ENCODE data around the gene PALM. TPM values are rescaled to one million over a fixed set of nuclear protein-coding genes. Genes with fewer than 3 reads are reported as not detected.
"Not testable (repeated sequence)": the region's sequence is repeated elsewhere in the genome, so short reads cannot be mapped to it uniquely, and the experiment has no call there.

The PALM gene
- total RNA-seq, 4 donors from 2014 or later = 21.5 to 111 (median 53.0) TPM

GRCh38 chr19:694481-695351 lies 14.0 kb upstream of the PALM start:
- Histone ChIP-seq H3K4me3 (no peak overlapping the region), H3K27ac (no peak overlapping the region), H3K9me3 (no peaks in the 10 kb centered on the region), H3K27me3 (peaks cover 24% of the 10 kb centered on the region), H3K4me1 (no peaks in the 10 kb centered on the region), H3K36me3 (no peaks in the 10 kb centered on the region)
- no peak for ATAC-seq
- TF ChIP-seq CTCF (IDR thresholded peaks at IDR 0.05) (no peak), POLR2AphosphoS5 (IDR thresholded peaks at IDR 0.05) (no peak), EP300 (IDR thresholded peaks at IDR 0.05) (no peak), POLR2A (IDR thresholded peaks at IDR 0.05) (no peak)
- WGBS, 2 donors (ENCODE audit: low coverage in 1 of 2) = 36 to 52% methylated on average over 6 to 13 of the region's 41 CpGs

GRCh38 chr19:695352-695949 lies 13.3 kb upstream of the PALM start, which contains the start of gene PRSS57:
TSS of gene PRSS57 (minus strand) at chr19:695452. CDS start at chr19:695430, 22 bp downstream.
- no peak within 1 kb of the TSS for H3K4me3 ChIP-seq
- no peaks in the 10 kb centered on the region for H3K9me3 ChIP-seq
- no peak within 1 kb of the TSS for H3K27ac ChIP-seq
- TF ChIP-seq EP300 (IDR thresholded peaks at IDR 0.05) = no peak
- TF ChIP-seq CTCF (IDR thresholded peaks at IDR 0.05) = no peak
- no peak for TF ChIP-seq POLR2A (IDR thresholded peaks at IDR 0.05)
- no peak for TF ChIP-seq POLR2AphosphoS5 (IDR thresholded peaks at IDR 0.05)
- H3K27me3 ChIP-seq = peaks cover 24% of the 10 kb centered on the region
- no peaks in the 10 kb centered on the region for H3K36me3 ChIP-seq
- 80 to 90% methylated on average over 1 to 3 of the region's 31 CpGs for WGBS, 2 donors (ENCODE audit: low coverage in 1 of 2)
- ATAC-seq = no peak
- no peaks in the 10 kb centered on the region for H3K4me1 ChIP-seq

GRCh38 chr19:698529-698928 lies 10.2 kb upstream of the PALM start:
- H3K4me3 ChIP-seq, H3K36me3 ChIP-seq, H3K27ac ChIP-seq, ATAC-seq, H3K4me1 ChIP-seq, H3K9me3 ChIP-seq: not testable (repeated sequence)
- H3K27me3 ChIP-seq = peaks cover 49% of the 10 kb centered on the region
- 85 to 100% methylated on average over 2 to 10 of the region's 15 CpGs for WGBS, 2 donors (ENCODE audit: low coverage in 1 of 2)

GRCh38 chr19:699885-700284 lies 8.8 kb upstream of the PALM start:
- H3K27ac ChIP-seq, H3K9me3 ChIP-seq, H3K4me3 ChIP-seq, H3K36me3 ChIP-seq, ATAC-seq: not testable (repeated sequence)
- 66% methylated on average over 7 of the region's 14 CpGs; no CpG with 5 or more reads in 1 of the 2 donors for WGBS, 2 donors (ENCODE audit: low coverage in 1 of 2)
- Histone ChIP-seq H3K27me3 (peaks cover 55% of the 10 kb centered on the region), H3K4me1 (peaks cover 0 to 14% (median 0%) of the 10 kb centered on the region in 3 donors)

- H3K27ac ChIP-seq, H3K36me3 ChIP-seq, H3K9me3 ChIP-seq, ATAC-seq: not testable (repeated sequence)
- H3K27me3 ChIP-seq = peaks cover 36% of the 10 kb centered on the region
- peaks cover 0 to 24% (median 0%) of the 10 kb centered on the region in 3 donors for H3K4me1 ChIP-seq
- peak overlapping the region in 1 of 2 donors; percentile 26 for H3K4me3 ChIP-seq
- 73 to 74% methylated on average over 5 to 6 of the region's 6 CpGs for WGBS, 2 donors (ENCODE audit: low coverage in 1 of 2)
These were observed 5.9 kb upstream of the PALM start for GRCh38 chr19:702847-703246.

GRCh38 chr19:703329-703650 lies 5.4 kb upstream of the PALM start:
- H3K4me3 ChIP-seq = peak overlapping the region in 1 of 2 donors; percentile 26
- peak overlapping the region in 2 of 4 donors; percentile 37 to 46 for H3K27ac ChIP-seq

More at GRCh38 chr19:703329-703650, 5.4 kb upstream of the PALM start:
- Histone ChIP-seq H3K36me3 (no peaks in the 10 kb centered on the region), H3K27me3 (peaks cover 36% of the 10 kb centered on the region), H3K4me1 (peaks cover 0 to 29% (median 3%) of the 10 kb centered on the region in 3 donors), H3K9me3 (no peaks in the 10 kb centered on the region)
- TF ChIP-seq POLR2A (IDR thresholded peaks at IDR 0.05) = no peak
- TF ChIP-seq EP300 (IDR thresholded peaks at IDR 0.05) = no peak
- no peak for TF ChIP-seq POLR2AphosphoS5 (IDR thresholded peaks at IDR 0.05)
- no peak for TF ChIP-seq CTCF (IDR thresholded peaks at IDR 0.05)
- ATAC-seq = no peak
- WGBS, 2 donors (ENCODE audit: low coverage in 1 of 2) = 49 to 50% methylated on average over 2 to 3 of the region's 4 CpGs
